Fibroblast of lung (primary cell): ENCODE data around the gene GRIN1. TPM values are rescaled to one million over a fixed set of nuclear protein-coding genes. Genes with fewer than 3 reads are reported as not detected.

Source experiments
- DNase-seq, 2 donors: peaks; one replicate each; pipeline versions ENCODE4 v3.0.0 to v3.0.0-alpha.2; 2010; ENCODE audit warnings: low read depth in 2 of 2
- H2AFZ ChIP-seq: 2 replicates; pipeline ENCODE4 v1.5.1; 2012; ENCODE audit warnings: low read length, control low read depth, inconsistent platforms
- H3K27ac ChIP-seq: 2 replicates; pipeline ENCODE4 v1.5.1; 2011; ENCODE audit warnings: low read length, control low read depth; ENCODE audit not compliant: insufficient read depth
- H3K27me3 ChIP-seq: 2 replicates; pipeline ENCODE4 v1.5.1; 2011; ENCODE audit warnings: mild to moderate bottlenecking, low read length; ENCODE audit not compliant: control insufficient read depth, insufficient read depth
- H3K36me3 ChIP-seq: 2 replicates; pipeline ENCODE4 v1.5.1; 2011; ENCODE audit warnings: low read length; ENCODE audit not compliant: control insufficient read depth, insufficient read depth
- H3K4me1 ChIP-seq: 2 replicates; pipeline ENCODE4 v1.5.1; 2011; ENCODE audit warnings: low read length; ENCODE audit not compliant: control insufficient read depth, insufficient read depth; ENCODE audit errors: extremely low read depth
- H3K4me2 ChIP-seq: 2 replicates; pipeline ENCODE4 v1.5.1; 2011; ENCODE audit warnings: low read length, control low read depth; ENCODE audit not compliant: insufficient read depth; ENCODE audit errors: extremely low read depth
- H3K4me3 ChIP-seq, 4 experiments: fragments of 200-600 bp in 1 of 4; sonication (generic) in 1 of 4; replicated peaks in 1 of 4; 2 replicates each; pipeline ENCODE4 v1.5.1; 2011 to 2016; ENCODE audit warnings: low read length in 4 of 4, low read depth in 3 of 4, mild to moderate bottlenecking in 3 of 4, control low read depth in 2 of 4, inconsistent platforms in 1 of 4, mixed read lengths in 1 of 4; ENCODE audit not compliant: insufficient read depth in 1 of 4; ENCODE audit errors: control extremely low read depth in 1 of 4
- H3K79me2 ChIP-seq: 2 replicates; pipeline ENCODE4 v1.5.1; 2012; ENCODE audit warnings: mild to moderate bottlenecking, low read length, inconsistent platforms; ENCODE audit not compliant: control insufficient read depth, insufficient read depth
- H3K9ac ChIP-seq: 2 replicates; pipeline ENCODE4 v1.5.1; 2011; ENCODE audit warnings: mild to moderate bottlenecking, low read length, control low read depth; ENCODE audit not compliant: insufficient read depth
- H3K9me3 ChIP-seq: 2 replicates; pipeline ENCODE4 v1.5.1; 2012; ENCODE audit warnings: low read depth, low read length; ENCODE audit not compliant: control insufficient read depth, insufficient read depth
- H4K20me1 ChIP-seq: 2 replicates; pipeline ENCODE4 v1.5.1; 2011; ENCODE audit warnings: low read length; ENCODE audit not compliant: control insufficient read depth, insufficient read depth; ENCODE audit errors: extremely low read depth
- CTCF ChIP-seq, 2 donors: IDR thresholded peaks in 1 of 2; conservative IDR thresholded peaks in 1 of 2; 1 replicate in 1 of 2; 2 replicates in 1 of 2; pipeline ENCODE4 v1.5.1; 2011 to 2012; ENCODE audit warnings: low read length in 2 of 2, control low read depth in 1 of 2, inconsistent platforms in 1 of 2, low read depth in 1 of 2, mild to moderate bottlenecking in 1 of 2
- EZH2 ChIP-seq: IDR thresholded peaks from 2 replicates; pipeline ENCODE4 v1.5.1; 2012; ENCODE audit warnings: low read length, control low read depth, mild to moderate bottlenecking; ENCODE audit errors: missing control alignments
- polyA plus RNA-seq, 2 donors: library from polyadenylated mRNA; depleted of rRNA in 1 of 2; stranded (reverse) in 1 of 2; unstranded in 1 of 2; fragments of >200 nt; gene quantifications; 2 replicates each; pipeline ENCODE4 v1.2.1, GENCODE V29; 2011 to 2012; ENCODE audit warnings: missing spikeins in 1 of 2
- total RNA-seq: library from RNA; depleted of rRNA; stranded (reverse); fragments of >200 nt; gene quantifications from 2 replicates; pipeline ENCODE4 v1.2.1, GENCODE V29; 2014

Gene GRIN1
- total and polyA plus RNA-seq, 2 donors (not counting 1 experiment from before 2014, with no cell fraction given), result under 0.01 to 0.08 TPM

DNA sequence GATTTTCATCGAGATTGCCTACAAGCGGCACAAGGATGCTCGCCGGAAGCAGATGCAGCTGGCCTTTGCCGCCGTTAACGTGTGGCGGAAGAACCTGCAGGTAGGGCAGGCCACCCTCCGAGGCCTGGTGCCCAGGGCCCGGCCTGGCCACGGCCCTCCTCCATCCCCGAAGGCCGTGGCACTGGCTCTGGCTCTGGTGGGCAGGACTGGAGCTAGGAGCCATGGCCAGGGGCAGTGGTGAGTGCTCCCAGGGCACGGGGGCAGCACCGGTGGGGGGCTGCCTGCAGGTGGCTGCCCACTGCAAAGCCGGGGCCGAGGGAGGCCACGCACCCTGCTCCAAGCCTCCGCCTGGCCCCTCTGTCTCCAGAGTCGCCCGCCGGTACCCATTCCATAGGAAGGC is 24.9 kb downstream of the GRIN1 start:
- Histone ChIP-seq H2AFZ (no peak overlapping the region), H3K27me3 (peaks cover 43% of the 10 kb centered on the region)

DNA sequence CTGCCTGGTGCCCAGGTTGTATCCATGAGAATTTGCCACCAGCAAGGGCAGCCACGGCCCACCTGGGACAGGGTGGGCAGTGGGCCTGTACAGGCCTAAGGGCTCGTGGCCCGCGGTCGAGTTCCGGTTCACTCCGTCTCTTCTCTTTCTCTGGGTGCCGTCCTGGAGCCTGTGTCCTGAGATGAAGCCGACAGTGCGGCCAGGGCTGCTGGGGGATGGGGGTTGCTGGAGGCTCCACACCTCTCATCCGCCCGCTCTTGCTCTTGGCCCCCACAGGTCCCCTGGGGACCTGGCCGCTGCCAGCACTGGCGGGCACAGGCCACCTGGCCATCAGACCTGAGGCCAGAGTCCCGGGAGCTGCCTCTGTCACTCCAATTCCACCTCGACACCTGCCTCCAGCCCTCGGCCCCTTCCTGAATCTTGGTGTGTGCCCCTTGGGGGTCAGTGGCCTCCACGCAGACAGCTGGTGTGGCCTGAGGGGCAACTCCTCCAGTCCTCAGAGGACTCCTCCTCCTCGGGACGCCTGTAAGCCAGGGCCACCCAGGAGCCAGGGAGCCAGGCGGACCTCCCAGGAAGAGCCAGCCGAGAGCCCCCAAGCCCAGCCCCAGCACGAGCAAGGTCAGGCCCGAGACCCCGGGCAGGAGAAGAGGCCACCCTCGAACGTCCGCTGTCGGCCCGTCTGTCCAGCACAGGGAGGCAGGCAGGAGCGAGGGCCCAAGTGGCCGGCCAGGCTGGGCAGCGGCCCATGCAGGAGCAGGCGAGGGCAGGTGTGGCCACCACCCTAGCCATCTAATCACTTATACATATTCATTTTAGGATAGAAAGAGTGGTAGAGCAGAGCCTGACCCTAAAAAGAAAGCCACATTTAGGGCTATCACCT is 25.7 kb downstream of the GRIN1 start:
- H3K4me3 ChIP-seq, result no peak overlapping the region
- H3K4me1 ChIP-seq, result no peaks in the 10 kb centered on the region
- peaks cover 44% of the 10 kb centered on the region for H3K27me3 ChIP-seq
- no peak overlapping the region for H3K9ac ChIP-seq
- DNase-seq, result no peak
- no peaks in the 10 kb centered on the region for H3K9me3 ChIP-seq
- H3K27ac ChIP-seq, result no peak overlapping the region
- H3K4me2 ChIP-seq, result no peak overlapping the region
- H2AFZ ChIP-seq, result no peak overlapping the region
- TF ChIP-seq EZH2, result no peak
- no peak for TF ChIP-seq CTCF (conservative IDR thresholded peaks at IDR 0.05 in 1 of 2, IDR thresholded peaks at IDR 0.05 in 1 of 2; ENCODE audit: low read depth in 1 of 2, low read length in 2 of 2)
- H3K36me3 ChIP-seq, result no peaks in the 10 kb centered on the region
- no peaks in the 10 kb centered on the region for H3K79me2 ChIP-seq
- no peaks in the 10 kb centered on the region for H4K20me1 ChIP-seq

More for the DNA sequence above, 24.9 kb downstream of the GRIN1 start:
- Histone ChIP-seq H3K9ac (no peak overlapping the region), H3K36me3 (no peaks in the 10 kb centered on the region), H3K27ac (no peak overlapping the region), H3K9me3 (no peaks in the 10 kb centered on the region), H4K20me1 (no peaks in the 10 kb centered on the region), H3K4me1 (no peaks in the 10 kb centered on the region), H3K4me3 (no peak overlapping the region), H3K79me2 (no peaks in the 10 kb centered on the region), H3K4me2 (no peak overlapping the region)
- no peak for TF ChIP-seq CTCF (conservative IDR thresholded peaks at IDR 0.05 in 1 of 2, IDR thresholded peaks at IDR 0.05 in 1 of 2; ENCODE audit: low read depth in 1 of 2, low read length in 2 of 2)
- TF ChIP-seq EZH2, result no peak
- no peak for DNase-seq

DNA sequence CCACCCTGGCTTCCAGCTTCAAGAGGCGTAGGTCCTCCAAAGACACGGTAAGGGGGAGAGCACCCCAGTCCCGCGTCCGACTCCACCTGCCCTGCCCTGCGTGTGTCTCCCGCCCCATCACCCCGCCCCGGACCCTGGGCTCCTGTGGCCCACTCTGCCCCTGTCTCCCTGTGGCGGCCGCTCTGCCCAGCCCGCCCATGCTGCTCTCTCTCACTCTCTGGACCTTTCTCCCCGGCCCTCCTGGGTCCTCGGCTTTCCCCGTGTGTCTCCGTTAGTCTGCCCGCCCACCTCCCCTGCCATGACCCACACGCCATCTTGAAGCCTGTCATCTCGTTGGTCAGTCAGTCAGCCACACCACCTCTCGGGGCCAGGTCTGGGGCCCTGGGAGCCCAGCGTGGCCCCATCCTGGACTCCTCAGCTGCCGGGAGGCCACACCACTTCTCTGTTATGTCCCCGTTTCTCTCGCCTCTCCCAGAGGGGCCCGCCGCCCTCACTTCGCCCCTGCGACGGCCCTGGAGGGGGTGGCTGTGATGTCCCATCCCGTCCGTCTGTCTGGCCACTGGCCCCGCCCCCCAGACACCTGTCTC is 26.4 kb downstream of the GRIN1 start:
- TF ChIP-seq CTCF (conservative IDR thresholded peaks at IDR 0.05 in 1 of 2, IDR thresholded peaks at IDR 0.05 in 1 of 2; ENCODE audit: low read depth in 1 of 2, low read length in 2 of 2) (no peak), EZH2 (no peak)
- Histone ChIP-seq H3K9me3 (no peaks in the 10 kb centered on the region), H4K20me1 (no peaks in the 10 kb centered on the region), H3K27ac (no peak overlapping the region), H2AFZ (no peak overlapping the region), H3K36me3 (no peaks in the 10 kb centered on the region), H3K79me2 (no peaks in the 10 kb centered on the region), H3K9ac (no peak overlapping the region), H3K4me1 (no peaks in the 10 kb centered on the region), H3K4me2 (no peak overlapping the region), H3K27me3 (peaks cover 52% of the 10 kb centered on the region), H3K4me3 (no peak overlapping the region)
- DNase-seq, result no peak
